ENCODE data around the gene BLACAT1. TPM values are rescaled to one million over a fixed set of nuclear protein-coding genes. Genes with fewer than 3 reads are reported as not detected.
A peak's percentile ranks its signal among the peaks of the same experiment; 100 is the strongest.

The BLACAT1 gene
- total and polyA plus RNA-seq, 9 of the 15 experiments (the other 6 are each of a cell fraction or from before 2014, with no cell fraction given): 0.10 to 5.9 (median 0.73) TPM

DNA sequence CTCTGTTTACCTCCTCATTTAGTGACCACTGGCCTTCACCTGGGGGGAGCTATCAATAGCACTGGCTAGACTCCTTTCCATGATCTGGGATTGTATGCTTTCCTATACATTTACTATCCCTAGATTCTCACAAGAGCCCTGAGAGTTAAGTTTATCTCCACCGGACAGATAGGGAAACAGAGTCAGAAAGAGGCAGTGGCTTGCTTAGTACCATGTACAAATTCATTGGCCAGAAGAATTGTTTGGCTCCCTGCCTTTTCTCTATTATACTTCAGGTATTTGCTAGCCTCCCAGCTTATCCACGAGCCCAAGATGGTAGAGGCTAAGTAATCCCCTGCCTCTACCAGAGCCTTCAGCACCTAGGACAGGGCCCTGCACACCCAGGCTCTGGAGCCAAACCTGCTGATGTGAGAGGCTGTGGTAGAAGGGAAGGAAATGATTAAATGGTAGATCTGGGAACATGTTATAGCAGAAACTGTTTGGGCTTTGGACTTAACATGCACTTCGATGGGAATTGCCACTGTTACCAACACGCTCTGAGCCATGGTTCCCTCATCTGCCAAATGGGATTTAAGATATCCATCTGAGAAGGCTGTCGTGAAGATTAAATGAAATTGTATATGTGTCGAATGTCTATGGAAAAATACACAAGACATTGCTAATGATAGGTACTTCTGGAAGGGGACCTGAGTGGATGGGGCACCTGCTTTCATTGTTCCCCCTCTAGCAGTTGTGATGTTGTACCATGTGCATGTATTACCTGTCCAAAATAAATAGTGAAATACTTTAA, 3.1 kb upstream of the BLACAT1 start (continued):
- TF ChIP-seq, protein P1, sequence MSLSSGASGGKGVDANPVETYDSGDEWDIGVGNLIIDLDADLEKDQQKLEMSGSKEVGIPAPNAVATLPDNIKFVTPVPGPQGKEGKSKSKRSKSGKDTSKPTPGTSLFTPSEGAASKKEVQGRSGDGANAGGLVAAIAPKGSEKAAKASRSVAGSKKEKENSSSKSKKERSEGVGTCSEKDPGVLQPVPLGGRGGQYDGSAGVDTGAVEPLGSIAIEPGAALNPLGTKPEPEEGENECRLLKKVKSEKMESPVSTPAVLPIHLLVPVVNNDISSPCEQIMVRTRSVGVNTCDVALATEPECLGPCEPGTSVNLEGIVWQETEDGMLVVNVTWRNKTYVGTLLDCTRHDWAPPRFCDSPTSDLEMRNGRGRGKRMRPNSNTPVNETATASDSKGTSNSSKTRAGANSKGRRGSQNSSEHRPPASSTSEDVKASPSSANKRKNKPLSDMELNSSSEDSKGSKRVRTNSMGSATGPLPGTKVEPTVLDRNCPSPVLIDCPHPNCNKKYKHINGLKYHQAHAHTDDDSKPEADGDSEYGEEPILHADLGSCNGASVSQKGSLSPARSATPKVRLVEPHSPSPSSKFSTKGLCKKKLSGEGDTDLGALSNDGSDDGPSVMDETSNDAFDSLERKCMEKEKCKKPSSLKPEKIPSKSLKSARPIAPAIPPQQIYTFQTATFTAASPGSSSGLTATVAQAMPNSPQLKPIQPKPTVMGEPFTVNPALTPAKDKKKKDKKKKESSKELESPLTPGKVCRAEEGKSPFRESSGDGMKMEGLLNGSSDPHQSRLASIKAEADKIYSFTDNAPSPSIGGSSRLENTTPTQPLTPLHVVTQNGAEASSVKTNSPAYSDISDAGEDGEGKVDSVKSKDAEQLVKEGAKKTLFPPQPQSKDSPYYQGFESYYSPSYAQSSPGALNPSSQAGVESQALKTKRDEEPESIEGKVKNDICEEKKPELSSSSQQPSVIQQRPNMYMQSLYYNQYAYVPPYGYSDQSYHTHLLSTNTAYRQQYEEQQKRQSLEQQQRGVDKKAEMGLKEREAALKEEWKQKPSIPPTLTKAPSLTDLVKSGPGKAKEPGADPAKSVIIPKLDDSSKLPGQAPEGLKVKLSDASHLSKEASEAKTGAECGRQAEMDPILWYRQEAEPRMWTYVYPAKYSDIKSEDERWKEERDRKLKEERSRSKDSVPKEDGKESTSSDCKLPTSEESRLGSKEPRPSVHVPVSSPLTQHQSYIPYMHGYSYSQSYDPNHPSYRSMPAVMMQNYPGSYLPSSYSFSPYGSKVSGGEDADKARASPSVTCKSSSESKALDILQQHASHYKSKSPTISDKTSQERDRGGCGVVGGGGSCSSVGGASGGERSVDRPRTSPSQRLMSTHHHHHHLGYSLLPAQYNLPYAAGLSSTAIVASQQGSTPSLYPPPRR (CRISPR knock-in tag; IDR thresholded peaks at IDR 0.05; ENCODE audit: borderline replicate concordance): no peak
- no peak for TF ChIP-seq THRAP3 (IDR thresholded peaks at IDR 0.05; ENCODE audit: borderline replicate concordance)
- TF ChIP-seq CEBPB (tag; IDR thresholded peaks at IDR 0.05): no peak
- no peak for TF ChIP-seq MEF2D (tag; conservative IDR thresholded peaks at IDR 0.05; ENCODE audit: low read depth)
- no peak; a peak in 1 of 4 replicates for TF ChIP-seq SRF (CRISPR knock-in tag; IDR thresholded peaks at IDR 0.05)
- no peak for TF ChIP-seq XRCC3 (IDR thresholded peaks at IDR 0.05)
- TF ChIP-seq BRF1 (IDR thresholded peaks at IDR 0.05; ENCODE audit: borderline replicate concordance, extremely low read depth, insufficient read length): no peak
- TF ChIP-seq, protein P2, sequence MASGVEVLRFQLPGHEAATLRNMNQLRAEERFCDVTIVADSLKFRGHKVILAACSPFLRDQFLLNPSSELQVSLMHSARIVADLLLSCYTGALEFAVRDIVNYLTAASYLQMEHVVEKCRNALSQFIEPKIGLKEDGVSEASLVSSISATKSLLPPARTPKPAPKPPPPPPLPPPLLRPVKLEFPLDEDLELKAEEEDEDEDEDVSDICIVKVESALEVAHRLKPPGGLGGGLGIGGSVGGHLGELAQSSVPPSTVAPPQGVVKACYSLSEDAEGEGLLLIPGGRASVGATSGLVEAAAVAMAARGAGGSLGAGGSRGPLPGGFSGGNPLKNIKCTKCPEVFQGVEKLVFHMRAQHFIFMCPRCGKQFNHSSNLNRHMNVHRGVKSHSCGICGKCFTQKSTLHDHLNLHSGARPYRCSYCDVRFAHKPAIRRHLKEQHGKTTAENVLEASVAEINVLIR (CRISPR knock-in tag; IDR thresholded peaks at IDR 0.05): no peak
- TF ChIP-seq ZC3H11A (IDR thresholded peaks at IDR 0.05; ENCODE audit: low read depth, low read length): no peak
- no peak for TF ChIP-seq ZFP36 (IDR thresholded peaks at IDR 0.05; ENCODE audit: low read depth, low read length, partially characterized antibody)
- TF ChIP-seq KLF1 (tag; IDR thresholded peaks at IDR 0.05): no peak
- TF ChIP-seq FOXJ2 (tag; IDR thresholded peaks at IDR 0.05): no peak
- TF ChIP-seq, protein P3, sequence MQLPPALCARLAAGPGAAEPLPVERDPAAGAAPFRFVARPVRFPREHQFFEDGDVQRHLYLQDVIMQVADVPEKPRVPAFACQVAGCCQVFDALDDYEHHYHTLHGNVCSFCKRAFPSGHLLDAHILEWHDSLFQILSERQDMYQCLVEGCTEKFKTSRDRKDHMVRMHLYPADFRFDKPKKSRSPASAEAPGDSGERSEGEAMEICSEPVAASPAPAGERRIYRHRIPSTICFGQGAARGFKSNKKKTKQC (CRISPR knock-in tag; IDR thresholded peaks at IDR 0.05): 0 out of 2 replicates have a peak, but pooled peaks have one; percentile 62
- TF ChIP-seq ARID2 (IDR thresholded peaks at IDR 0.05): no peak
- TF ChIP-seq, protein P4, sequence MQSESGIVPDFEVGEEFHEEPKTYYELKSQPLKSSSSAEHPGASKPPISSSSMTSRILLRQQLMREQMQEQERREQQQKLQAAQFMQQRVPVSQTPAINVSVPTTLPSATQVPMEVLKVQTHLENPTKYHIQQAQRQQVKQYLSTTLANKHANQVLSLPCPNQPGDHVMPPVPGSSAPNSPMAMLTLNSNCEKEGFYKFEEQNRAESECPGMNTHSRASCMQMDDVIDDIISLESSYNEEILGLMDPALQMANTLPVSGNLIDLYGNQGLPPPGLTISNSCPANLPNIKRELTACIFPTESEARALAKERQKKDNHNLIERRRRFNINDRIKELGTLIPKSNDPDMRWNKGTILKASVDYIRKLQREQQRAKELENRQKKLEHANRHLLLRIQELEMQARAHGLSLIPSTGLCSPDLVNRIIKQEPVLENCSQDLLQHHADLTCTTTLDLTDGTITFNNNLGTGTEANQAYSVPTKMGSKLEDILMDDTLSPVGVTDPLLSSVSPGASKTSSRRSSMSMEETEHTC (IDR thresholded peaks at IDR 0.05): no peak
- no peak for TF ChIP-seq ETV1 (tag; conservative IDR thresholded peaks at IDR 0.05; ENCODE audit: low read depth)
- TF ChIP-seq DNMT1 (IDR thresholded peaks at IDR 0.05): no peak
- no peak for TF ChIP-seq PTRF (tag; IDR thresholded peaks at IDR 0.05)
- TF ChIP-seq, protein P5, sequence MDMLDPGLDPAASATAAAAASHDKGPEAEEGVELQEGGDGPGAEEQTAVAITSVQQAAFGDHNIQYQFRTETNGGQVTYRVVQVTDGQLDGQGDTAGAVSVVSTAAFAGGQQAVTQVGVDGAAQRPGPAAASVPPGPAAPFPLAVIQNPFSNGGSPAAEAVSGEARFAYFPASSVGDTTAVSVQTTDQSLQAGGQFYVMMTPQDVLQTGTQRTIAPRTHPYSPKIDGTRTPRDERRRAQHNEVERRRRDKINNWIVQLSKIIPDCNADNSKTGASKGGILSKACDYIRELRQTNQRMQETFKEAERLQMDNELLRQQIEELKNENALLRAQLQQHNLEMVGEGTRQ (CRISPR knock-in tag; IDR thresholded peaks at IDR 0.05): no peak
